GM12878 (cell line): ENCODE results near the gene CSTB.

Experiments
- ASH2L ChIP-seq: fragments of 300-600, 200-600 bp; sonication (generic); IDR thresholded peaks from 2 replicates; pipeline ENCODE4 v1.6.1; 2017; ENCODE audit warnings: low read depth, mild to moderate bottlenecking, borderline replicate concordance
- BCL11A ChIP-seq: IDR thresholded peaks from 2 replicates; pipeline ENCODE4 v1.6.1; 2011; ENCODE audit warnings: low read depth, low read length
- BHLHE40 ChIP-seq, 2 experiments: fragments of 450-650 bp in 1 of 2; IDR thresholded peaks; 2 replicates each; pipeline ENCODE4 v1.6.1; 2011 to 2017; ENCODE audit warnings: low read depth in 2 of 2, borderline replicate concordance in 1 of 2, improper control_type of control experiment in 1 of 2, low read length in 1 of 2, mild to moderate bottlenecking in 1 of 2
- CHD1 ChIP-seq: IDR thresholded peaks from 2 replicates; pipeline ENCODE4 v1.6.1; 2012; ENCODE audit warnings: low read depth, low read length, improper control_type of control experiment
- CREB1 ChIP-seq: IDR thresholded peaks from 2 replicates; pipeline ENCODE4 v1.6.1; 2012; ENCODE audit warnings: low read depth, mild to moderate bottlenecking, inconsistent platforms
- FOXM1 ChIP-seq: IDR thresholded peaks from 2 replicates; pipeline ENCODE4 v1.6.1; 2012; ENCODE audit warnings: low read depth, mild to moderate bottlenecking, inconsistent platforms, low read length, moderate library complexity
- POLR2A ChIP-seq: IDR thresholded peaks from 2 replicates; pipeline ENCODE4 v1.6.1; 2011; ENCODE audit warnings: low read depth, mild to moderate bottlenecking, low read length
- POLR2AphosphoS5 ChIP-seq: IDR thresholded peaks from 2 replicates; pipeline ENCODE4 v1.6.1; 2011; ENCODE audit warnings: mild to moderate bottlenecking, low read length, inconsistent platforms
- RCOR1 ChIP-seq: conservative IDR thresholded peaks from 2 replicates; pipeline ENCODE4 v1.6.1; 2012; ENCODE audit warnings: low read depth, low read length, improper control_type of control experiment
- SMAD1 ChIP-seq: fragments of 450-650 bp; IDR thresholded peaks from 2 replicates; pipeline ENCODE4 v1.6.1; 2018; ENCODE audit warnings: mild to moderate bottlenecking, low read depth; ENCODE audit not compliant: partially characterized antibody
- SP1 ChIP-seq: IDR thresholded peaks from one replicate; pipeline ENCODE4 v1.6.1; 2011; ENCODE audit warnings: low read depth, low read length
- TF ChIP-seq, protein P1 (sequence below), 3 experiments: IDR thresholded peaks in 2 of 3; conservative IDR thresholded peaks in 1 of 3; 2 replicates each; pipeline ENCODE4 v1.5.1; 2011; ENCODE audit warnings: low read depth in 3 of 3, low read length in 3 of 3, mild to moderate bottlenecking in 3 of 3, control low read depth in 2 of 3, moderate library complexity in 2 of 3, inconsistent platforms in 1 of 3, mixed read lengths in 1 of 3; ENCODE audit not compliant: control insufficient read depth in 2 of 3, insufficient read depth in 1 of 3; ENCODE audit errors: extremely low read depth in 1 of 3
- TF ChIP-seq, protein P2 (sequence below): IDR thresholded peaks from 2 replicates; pipeline ENCODE4 v1.6.1; 2011; ENCODE audit warnings: low read depth, low read length, improper control_type of control experiment, borderline replicate concordance
- TF ChIP-seq, protein P3 (sequence below): fragments of 450-650 bp; IDR thresholded peaks from 2 replicates; pipeline ENCODE4 v1.6.1; 2016; ENCODE audit warnings: mild to moderate bottlenecking

DNA sequence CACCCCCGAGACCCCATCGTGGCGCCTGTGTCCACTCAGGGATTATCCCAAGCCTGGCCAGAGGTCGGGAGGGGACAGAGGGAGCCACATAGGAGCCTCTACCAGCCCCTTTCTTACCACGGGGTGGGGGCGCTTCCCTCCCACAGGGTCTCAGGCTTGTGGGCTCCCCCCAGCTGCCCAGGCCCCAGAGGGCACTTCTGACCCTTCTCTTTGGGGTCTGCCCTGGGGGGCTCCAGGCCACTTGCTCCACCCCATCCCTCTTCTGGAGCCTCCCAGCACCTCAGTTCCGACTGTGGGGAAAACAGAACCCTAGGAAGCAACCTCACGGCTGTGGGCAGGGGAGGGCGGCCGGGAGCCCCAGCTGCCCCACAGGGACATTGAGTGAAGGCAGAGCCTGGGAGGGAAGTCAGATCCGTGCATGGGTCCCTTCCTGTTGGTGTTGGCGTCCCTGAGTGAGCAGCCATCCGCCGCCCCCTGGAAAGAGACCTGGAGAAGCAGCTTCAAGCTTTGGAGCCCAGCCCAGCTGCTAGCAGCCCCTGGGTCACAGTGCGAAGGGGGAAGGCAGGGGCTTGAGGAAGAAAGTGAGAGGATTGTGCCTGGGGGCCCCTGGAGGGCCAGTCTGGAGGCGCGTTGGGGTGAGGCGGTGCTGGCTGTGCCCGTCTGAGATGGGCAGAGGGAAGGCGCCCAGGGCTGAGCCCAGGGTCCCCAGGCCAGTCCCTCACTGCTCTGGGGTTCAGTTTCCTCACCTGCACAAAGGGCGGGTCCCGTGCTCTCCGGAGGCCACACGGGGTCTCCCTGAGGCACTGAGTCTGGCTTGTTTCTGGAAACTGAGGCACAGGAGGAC lies 35.4 kb upstream of the CSTB start:
- TF ChIP-seq POLR2A (no peak), FOXM1 (no peak), POLR2AphosphoS5 (no peak), ASH2L (no peak), BHLHE40 (IDR thresholded peaks at IDR 0.05; ENCODE audit: borderline replicate concordance in 1 of 2, low read depth in 2 of 2, low read length in 1 of 2) (no peak), BCL11A (no peak), SMAD1 (no peak), CHD1 (no peak), RCOR1 (no peak), SP1 (no peak), CREB1 (no peak)
- TF ChIP-seq, protein P1, sequence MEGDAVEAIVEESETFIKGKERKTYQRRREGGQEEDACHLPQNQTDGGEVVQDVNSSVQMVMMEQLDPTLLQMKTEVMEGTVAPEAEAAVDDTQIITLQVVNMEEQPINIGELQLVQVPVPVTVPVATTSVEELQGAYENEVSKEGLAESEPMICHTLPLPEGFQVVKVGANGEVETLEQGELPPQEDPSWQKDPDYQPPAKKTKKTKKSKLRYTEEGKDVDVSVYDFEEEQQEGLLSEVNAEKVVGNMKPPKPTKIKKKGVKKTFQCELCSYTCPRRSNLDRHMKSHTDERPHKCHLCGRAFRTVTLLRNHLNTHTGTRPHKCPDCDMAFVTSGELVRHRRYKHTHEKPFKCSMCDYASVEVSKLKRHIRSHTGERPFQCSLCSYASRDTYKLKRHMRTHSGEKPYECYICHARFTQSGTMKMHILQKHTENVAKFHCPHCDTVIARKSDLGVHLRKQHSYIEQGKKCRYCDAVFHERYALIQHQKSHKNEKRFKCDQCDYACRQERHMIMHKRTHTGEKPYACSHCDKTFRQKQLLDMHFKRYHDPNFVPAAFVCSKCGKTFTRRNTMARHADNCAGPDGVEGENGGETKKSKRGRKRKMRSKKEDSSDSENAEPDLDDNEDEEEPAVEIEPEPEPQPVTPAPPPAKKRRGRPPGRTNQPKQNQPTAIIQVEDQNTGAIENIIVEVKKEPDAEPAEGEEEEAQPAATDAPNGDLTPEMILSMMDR (IDR thresholded peaks at IDR 0.05 in 2 of 3, conservative IDR thresholded peaks at IDR 0.05 in 1 of 3; ENCODE audit: control insufficient read depth in 2 of 3, extremely low read depth in 1 of 3, insufficient read depth in 1 of 3, low read depth in 3 of 3, low read length in 3 of 3): no peak
- TF ChIP-seq, protein P2, sequence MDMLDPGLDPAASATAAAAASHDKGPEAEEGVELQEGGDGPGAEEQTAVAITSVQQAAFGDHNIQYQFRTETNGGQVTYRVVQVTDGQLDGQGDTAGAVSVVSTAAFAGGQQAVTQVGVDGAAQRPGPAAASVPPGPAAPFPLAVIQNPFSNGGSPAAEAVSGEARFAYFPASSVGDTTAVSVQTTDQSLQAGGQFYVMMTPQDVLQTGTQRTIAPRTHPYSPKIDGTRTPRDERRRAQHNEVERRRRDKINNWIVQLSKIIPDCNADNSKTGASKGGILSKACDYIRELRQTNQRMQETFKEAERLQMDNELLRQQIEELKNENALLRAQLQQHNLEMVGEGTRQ: no peak
- TF ChIP-seq, protein P3, sequence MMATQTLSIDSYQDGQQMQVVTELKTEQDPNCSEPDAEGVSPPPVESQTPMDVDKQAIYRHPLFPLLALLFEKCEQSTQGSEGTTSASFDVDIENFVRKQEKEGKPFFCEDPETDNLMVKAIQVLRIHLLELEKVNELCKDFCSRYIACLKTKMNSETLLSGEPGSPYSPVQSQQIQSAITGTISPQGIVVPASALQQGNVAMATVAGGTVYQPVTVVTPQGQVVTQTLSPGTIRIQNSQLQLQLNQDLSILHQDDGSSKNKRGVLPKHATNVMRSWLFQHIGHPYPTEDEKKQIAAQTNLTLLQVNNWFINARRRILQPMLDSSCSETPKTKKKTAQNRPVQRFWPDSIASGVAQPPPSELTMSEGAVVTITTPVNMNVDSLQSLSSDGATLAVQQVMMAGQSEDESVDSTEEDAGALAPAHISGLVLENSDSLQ: no peak
